Measurements from ENCODE around the gene UTS2R.
"Not testable (repeated sequence)": the region's sequence is repeated elsewhere in the genome, so short reads cannot be mapped to it uniquely, and the experiment has no call there.

UTS2R gene

DNA sequence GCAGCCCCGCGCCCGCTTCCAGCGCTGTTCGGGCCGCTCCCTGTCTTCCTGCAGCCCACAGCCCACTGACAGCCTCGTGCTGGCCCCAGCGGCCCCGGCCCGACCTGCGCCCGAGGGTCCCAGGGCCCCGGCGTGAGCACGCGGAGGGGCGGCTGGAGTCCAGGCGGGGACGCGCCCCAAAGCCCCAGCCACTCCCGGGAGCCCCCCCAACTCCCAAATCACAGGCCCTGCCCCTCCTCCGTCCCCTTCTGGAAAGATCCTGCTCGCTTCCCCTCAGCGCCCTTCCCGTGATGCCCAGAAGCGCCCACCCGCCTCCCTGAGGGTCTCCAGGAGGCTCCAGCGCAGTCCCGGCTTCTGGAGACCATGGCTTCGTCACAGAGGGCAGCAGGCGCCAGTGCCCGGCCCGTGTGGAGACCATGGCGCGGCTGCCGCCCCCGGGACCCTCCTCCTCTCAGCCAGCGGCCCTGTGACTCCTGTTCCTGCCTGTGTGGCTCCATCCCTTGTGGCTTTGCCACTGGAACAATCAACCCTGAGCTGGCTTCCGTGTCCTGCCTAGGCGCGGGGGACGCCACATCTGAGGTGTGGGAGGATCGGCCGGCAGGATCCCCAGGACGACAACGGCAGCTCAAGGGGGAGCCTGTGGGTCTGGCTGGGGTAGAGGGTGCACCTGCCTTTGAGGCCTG is 3.9 kb downstream of the UTS2R start:
- no peak for DNase-seq (ENCODE audit: low read depth in 2 of 2)

DNA sequence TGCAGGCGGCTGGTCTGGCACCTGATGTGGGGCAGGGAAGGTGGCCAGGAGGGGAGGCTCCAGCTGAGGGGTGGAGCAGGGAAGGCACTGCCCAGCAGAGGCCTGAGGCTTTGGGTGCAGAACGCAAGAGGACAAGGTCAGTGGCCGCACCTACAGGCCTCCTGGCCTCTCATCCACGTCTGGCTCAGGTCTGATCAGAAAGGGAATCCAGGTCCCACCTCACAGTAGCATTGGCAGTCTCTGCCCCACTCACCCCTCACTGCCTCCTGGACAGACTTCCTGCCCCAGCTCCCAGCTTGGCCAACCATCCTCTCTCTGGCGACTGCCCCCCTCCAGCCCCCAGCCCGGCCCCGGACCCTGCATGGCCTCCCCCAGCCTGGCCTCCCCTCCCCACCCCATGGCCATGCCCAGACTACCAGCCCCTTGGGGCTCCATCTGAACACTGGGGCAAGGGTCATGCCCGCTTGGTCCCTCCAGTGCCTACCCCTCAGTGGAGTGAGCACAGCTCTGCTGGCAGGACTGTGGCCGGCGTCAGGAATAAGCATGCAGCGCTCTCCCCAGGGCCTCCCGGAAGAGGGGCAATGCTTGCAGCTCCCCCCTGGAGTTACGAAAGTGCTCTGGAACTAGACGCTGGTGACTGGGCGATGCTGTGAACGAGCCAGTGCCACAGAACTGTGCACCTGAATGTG is 4.6 kb downstream of the UTS2R start:
- no peak for DNase-seq (ENCODE audit: low read depth in 2 of 2)

DNA sequence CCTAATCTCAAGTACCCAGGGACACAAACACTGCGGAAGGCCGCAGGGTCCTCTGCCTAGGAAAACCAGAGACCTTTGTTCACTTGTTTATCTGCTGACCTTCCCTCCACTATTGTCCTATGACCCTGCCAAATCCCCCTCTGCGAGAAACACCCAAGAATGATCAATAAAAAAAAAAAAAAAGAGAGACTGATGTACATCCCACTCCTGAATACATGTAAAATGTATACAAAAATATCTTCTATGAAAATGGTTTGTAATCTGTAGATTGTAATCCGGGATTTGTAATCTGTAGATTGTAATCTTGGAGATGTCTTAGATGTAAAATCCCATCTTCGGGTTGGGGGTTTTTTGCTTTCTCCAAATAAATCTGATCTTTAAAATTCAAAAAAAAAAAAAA is 5.7 kb downstream of the UTS2R start:
- DNase-seq (ENCODE audit: low read depth in 2 of 2), result not testable (repeated sequence)

DNA sequence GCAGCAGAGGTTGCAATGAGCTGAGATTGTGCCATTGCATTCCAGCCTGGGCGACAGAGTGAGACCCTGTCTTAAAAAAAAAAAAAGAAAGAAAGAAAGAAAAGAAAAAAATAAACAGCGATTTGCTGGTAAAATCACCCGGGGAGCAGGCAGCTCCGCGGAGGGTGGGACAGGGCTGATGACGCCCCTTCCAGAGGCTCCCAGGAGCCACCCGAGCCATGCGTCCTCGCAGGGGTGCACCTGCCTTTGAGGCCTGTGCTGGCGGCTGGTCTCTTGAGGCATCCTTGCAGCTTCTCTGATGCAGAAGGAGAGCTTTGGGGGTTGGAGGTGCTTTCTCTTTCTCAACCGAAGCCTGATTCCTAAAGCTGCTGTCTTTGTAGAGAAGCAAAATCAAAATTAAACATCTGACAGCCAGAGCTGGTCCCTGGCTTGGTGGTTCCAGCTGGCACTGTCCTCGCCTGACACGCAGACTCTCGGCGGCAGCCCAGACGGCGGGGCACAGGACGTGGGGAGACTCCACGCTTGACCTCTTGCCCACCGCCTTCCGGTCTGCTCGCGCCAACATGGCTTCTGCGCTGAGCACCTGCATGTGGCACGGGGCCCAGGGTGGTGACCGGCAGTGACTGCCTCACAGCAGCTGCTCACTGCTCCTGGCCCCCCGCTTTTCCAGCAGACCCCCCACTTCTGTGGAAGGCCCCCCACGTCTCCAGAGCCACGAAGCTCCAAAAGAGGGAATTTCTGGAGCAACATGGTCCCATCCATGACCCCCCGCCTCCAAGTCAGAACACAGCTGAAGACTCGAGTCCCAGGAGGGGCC is 6.6 kb downstream of the UTS2R start:
- DNase-seq (ENCODE audit: low read depth in 2 of 2), result no peak

DNA sequence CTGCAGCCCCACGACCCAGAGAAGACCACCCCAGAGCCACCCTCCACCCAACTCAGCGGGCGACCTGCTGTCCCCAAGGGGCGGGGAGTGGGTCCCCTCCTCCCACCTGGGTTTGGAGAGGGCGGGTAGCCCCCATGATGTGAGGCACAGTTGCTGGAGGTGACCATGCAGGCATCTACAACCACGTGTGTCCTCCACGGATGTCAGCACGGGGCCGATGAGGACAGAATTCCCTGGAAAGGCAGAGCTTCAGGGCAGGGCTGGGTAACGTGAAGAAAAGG is 7.1 kb downstream of the UTS2R start:
- no peak for DNase-seq (ENCODE audit: low read depth in 2 of 2)

DNA sequence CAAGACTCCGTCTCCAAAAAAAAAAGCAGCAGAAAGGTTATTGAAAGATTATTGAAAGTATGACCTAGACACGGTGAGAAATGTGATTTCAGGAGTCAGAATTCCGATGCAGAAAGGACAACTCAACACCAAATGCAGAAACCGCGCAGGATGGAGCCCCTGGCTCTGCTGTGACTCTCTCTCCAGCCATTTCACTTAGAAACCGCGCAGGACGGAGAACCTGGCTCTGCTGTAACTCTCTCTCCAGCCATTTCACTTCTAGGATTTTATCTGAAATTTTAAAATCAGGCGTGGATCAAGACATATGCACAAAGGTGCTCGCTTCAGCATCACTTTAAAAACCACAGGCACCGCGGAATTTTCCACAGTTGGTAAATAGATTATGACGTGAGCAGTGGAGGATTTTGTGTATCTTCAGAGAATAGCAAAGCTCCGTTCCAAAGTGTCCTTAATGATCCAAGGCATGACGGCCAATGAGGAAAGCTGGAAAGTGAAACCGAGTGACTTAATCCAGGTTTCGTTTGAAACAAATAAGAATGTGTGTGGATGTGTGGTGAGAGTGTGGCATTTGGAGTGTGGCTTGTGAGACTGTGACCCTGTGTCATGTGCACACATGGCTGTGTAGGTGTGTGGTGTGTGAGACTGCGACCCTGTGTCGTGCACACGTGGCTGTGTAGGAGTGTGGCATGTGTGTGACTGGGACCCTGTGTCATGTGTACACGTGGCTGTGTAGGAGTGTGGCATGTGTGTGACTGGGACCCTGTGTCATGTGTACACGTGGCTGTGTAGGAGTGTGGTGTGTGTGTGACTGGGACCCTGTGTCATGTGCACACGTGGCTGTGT is 9.5 kb downstream of the UTS2R start:
- DNase-seq (ENCODE audit: low read depth in 2 of 2), result no peak

DNA sequence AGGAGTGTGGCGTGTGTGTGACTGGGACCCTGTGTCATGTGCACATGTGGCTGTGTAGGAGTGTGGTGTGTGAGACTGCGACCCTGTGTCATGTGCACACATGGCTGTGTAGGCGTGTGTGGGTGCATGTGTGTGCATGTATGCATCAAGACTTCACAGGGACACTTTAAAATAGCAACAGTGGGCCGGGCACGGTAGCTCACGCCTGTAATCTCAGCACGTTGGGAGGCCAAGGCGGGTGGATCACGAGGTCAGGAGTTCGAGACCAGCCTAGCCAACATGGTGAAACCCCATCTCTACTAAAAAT is 10.1 kb downstream of the UTS2R start:
- not testable (repeated sequence) for DNase-seq (ENCODE audit: low read depth in 2 of 2)

DNA sequence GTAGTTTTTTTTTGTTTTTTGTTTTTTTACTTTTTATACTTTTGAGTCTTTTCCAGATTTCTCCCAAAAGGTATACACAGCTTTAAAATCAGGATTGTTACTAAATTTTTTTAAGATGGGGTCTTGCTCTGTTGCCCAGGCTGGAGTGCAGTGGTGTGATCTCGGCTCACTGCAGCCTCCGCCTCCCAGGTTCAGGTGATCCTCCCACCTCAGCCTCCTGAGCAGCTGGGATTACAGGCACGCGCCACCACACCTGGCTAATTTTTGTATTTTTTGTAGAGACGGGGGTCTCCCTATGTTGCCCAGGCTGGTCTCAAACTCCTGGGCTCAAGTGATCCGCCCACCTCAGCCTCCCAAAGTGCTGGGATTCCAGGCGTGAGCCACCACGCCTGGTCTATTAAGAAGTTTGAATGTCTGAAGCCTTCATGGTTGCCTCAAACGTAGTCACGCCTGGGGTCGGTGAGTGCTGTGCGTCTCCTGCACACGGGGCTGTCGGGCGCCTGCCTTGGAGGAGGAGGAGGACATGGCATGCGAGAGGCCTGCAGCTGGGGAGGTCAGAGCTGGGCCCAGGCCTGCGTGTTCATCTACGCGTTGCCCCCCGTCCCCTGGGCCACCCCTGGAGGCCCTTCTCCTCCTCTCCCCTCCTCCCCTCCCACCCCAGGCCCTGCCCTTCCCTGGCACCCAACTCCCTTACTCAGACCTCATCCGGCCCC is 10.8 kb downstream of the UTS2R start:
- DNase-seq (ENCODE audit: low read depth in 2 of 2), result not testable (repeated sequence)

DNA sequence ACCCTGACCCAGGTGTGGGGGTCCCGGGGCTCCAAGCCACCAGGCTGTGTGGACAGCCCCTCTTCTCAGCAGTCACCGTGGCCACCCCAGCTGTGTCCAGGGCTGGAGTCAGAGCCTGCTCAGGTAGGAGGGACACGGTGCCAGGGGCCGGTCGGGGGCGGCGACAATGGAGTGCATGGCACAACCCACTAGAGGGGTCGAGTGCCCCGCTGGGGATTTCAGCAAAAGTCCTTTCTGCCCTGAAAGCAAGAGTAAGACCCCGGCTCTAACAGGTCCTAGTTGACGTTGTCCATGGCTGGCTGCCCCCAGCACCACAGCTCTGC is 11.3 kb downstream of the UTS2R start:
- no peak for DNase-seq (ENCODE audit: low read depth in 2 of 2)

DNA sequence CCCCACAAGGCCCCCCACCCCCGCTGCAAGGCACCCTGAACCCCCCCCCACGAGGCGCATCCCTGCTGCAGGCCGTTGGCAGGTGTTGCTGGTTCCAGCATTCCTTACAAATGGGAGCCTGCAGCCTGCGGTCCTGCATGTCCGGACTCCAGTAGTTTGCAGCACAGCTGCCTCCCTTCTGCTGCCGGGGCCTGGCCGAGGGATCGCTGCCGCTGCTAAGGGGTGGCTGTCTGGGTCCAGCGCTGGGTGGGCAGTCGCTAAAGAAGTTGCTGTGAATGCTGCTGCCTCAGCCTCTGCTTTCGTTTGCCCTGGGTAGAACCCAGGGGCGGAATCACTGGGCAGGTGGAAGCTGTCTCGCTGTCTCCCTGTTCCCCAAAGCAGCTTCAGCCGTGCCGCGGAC is 11.8 kb downstream of the UTS2R start:
- DNase-seq (ENCODE audit: low read depth in 2 of 2), result no peak

DNA sequence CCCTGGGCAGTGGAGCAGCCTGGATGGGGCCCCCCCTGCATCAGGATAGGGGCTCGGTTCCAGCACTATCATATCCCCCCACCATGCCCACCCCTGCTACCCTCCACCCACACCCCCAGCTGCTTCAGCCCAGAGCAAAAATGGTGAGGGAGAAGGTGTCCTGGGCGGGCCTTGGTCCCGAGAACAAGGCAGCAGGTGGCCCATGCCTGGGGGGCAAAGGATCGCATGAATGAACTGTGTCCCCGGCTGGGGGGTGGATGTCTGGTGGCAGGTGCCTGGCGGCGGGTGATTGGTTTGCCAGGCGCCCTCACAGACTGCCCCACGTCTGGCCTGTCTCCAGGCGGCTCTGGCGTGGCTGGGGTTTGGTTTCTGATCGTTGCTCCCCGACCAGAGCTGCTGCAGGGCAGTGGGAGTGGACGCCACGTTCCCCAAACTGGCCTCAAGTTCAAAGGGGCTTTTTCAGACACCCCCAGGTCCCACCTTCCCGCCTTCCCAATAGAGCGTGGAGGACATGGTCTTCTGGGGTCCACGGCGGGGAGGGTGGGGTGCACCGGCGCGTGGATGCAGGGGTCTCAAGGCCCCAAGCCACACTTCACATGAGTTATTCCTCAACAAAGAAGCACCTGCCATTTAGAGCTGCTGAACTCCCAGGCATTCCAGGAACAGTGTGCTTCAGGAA is 12.6 kb downstream of the UTS2R start:
- no peak for DNase-seq (ENCODE audit: low read depth in 2 of 2)

DNA sequence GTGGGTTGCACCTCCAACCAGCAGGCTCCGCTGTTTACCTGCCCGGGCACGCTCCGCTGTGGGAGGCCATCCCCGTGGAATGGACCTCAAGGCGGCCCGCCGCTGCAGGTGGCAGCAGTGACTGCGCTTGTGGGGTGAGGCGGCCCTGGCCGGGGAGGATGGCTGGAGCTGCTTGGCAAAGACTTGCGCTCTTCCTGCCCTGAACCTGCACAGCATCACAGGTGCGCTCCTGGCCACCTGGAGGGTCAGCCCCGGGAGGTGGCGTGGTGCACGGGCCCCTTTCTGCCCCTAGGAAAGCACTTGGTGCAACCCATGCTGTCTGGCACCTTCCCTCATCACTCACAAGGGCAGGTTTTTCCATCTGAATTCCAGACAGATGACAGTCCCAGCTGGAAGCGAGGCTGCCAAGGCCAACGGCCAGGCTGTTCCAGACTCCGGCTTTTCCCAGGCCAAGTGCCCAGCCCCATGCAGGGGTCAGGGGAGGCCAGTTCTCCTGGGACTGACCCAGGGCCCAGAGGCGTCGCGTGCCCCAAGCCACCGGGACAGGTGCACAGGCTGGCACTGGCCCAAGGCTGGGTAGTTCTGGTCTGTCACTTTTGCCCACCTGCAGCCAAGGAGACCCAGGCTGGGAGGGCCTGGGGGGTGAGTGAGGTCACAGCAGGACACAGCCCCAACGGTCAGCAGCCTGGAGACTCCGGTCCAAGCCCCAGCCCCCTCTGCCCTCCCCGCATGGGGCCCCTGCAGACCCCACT is 13.3 kb downstream of the UTS2R start:
- no peak for DNase-seq (ENCODE audit: low read depth in 2 of 2)

DNA sequence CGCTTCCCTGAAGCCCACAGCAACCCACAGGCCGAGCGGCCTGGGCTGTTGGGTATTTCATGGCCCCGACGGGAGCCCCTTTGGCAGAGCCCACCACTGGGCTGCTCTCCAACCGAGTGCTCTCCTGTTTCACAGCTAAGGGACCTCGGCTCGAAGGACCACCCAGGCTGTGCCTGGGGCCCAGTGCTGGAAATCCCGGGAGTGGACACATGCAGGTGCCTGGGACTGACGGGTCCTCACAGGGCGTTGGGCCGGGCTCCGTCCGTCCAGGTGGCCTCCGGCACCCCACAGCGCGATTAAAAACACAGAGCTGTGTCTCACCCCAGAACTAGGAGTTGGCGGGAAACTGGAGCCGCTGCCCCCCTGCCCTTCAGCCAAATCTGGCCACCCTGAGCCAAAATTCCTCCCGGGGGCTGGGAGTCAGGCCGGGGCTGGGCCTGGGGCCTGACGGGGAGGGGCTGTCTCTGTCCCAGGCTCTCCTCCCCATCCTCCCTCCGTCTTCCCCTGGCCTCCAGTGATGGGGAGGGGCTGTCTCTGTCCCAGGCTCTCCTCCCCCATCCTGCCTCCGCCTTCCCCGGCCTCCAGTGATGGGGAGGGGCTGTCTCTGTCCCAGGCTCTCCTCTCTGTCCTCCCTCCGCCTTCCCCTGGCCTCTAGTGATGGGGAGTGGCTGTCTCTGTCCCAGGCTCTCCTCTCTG is 14.1 kb downstream of the UTS2R start:
- no peak for DNase-seq (ENCODE audit: low read depth in 2 of 2)

DNA sequence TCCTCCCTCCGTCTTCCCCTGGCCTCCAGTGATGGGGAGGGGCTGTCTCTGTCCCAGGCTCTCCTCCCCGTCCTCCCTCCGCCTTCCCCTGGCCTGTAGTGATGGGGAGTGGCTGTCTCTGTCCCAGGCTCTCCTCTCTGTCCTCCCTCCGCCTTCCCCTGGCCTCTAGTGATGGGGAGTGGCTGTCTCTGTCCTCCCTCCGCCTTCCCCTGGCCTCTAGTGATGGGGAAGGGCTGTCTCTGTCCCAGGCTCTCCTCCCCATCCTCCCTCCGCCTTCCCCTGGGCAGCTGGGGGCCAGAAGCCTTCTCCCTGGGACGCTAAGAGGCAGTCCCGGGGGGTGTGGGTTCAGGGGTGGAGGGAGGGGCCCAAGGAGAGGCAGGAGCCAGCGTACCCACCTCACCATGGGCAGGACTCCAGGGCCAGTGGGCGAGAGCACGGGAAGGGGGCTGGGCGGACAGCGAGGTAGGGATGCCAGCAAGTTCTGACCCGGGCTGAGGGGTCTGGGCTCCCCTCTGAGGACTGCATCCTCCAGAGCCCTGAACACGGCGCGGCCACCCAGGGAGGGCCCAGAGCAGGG is 14.8 kb downstream of the UTS2R start:
- no peak for DNase-seq (ENCODE audit: low read depth in 2 of 2)

DNA sequence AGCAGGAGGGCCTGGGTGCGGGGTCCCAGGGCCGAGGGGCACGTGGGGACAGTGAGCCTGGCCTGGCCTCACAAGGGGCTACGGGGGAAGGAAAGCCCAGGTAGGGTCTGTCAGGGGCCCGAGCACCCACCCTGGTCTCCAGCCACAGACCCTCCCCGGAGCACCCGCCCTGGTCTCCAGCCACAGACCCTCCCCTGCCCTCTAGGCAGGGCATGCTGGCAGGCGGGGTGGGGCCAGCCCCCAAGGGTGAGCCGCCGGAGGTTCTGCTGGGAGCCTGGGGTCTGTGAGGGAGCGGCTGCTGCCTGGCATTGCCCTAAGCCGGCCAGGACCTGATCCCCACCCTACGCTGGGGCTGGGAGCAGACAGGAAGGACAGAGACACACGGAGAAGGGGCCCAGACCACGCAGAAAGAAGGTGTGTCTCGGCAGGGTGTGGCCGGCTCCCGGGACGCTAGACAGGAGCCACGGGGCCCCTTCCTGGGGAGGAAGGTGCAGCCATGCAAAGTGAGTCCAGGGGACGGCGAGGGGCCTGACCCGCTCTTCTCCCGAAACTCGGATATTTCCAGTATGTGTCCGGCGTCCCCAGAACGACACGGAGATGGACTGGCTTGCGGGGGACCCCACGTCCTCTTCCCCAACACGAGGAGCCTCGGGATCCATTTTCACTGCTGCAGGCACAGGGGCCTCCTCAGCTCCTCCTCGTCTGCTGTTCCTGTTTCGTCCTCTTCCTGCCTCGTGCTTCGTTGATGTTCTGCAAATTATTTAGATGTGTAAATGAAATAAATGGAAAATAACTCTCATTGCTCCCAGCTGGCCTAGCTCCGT is 15.5 kb downstream of the UTS2R start:
- no peak for DNase-seq (ENCODE audit: low read depth in 2 of 2)

DNA sequence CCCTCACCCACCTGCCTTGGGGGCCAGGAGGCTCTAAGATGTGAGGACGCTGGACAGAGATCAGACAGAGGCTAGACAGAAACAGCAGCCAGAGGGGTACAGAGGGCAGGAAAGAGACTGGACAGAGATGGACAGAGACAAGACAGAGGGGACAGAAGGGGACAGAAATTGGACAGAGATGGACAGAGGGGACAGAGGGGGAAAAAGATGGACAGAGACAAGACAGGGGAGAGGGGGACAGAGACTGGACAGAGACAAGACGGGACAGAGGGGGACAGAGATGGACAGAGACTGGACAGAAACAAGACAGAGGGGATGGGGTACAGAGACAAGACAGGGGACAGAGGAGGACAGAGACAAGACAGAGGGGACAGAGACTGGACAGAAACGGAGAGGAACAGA is 16.1 kb downstream of the UTS2R start:
- no peak for DNase-seq (ENCODE audit: low read depth in 2 of 2)

DNA sequence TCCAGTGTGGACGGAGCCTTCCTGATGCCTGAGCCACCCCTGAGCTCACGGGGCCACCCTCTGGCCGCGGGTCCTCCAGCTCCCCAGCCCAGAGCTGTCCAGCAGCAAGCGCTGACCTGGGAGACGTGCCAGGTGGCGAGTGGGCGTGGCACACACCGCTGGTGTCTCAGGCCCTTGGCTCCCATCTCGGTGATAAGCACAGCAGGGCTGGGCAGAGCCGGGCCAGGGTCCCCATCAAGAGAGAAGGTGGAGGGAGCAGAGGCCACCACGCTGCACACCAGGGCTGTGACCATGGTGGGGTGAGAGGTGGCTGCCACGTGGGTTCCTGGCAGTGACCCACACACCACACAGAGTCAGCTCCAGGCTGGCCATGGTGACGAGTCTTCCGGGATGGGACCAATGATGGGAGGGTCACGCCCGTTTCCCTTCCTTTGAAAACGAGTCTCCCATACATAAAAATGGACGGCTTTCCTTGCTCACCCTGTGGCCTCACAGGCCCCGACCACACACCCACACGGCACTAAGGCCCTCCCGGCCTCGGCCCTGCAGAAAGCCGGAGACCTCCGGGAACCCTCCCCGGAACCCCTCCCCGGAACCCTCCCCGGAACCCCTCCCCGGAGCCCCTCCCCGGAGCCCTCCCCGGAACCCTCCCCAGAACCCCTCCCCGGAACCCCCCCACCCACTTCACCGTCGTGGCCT is 16.8 kb downstream of the UTS2R start:
- no peak for DNase-seq (ENCODE audit: low read depth in 2 of 2)

DNA sequence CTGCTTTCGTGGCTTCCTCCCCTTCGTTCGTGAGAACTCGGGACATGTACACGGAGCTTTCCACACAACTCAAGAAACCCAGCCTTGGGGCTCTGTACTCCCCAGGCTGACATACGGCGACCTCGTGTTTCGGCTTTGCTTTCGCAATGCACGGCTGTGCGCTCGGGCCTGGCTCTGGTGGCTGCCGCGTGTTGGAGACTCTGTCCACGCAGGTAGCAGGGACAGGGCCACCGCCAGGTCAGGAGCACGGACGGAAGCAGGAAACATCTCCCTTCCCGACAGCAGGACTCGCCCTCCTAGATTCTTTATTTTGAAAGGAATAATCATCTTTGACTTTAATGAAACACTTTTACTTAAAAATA is 17.3 kb downstream of the UTS2R start:
- DNase-seq (ENCODE audit: low read depth in 2 of 2), result no peak
